HG03558 (cell line): Measurements from ENCODE around the gene COL21A1.

Experiments
- ATAC-seq: cut with Tn5 transposase; IDR thresholded peaks from one replicate; pipeline ENCODE4 v1.9.1; 2021; ENCODE audit warnings: moderate number of reproducible peaks; ENCODE audit not compliant: unreplicated experiment; ENCODE audit errors: extremely low read depth

The COL21A1 gene

DNA sequence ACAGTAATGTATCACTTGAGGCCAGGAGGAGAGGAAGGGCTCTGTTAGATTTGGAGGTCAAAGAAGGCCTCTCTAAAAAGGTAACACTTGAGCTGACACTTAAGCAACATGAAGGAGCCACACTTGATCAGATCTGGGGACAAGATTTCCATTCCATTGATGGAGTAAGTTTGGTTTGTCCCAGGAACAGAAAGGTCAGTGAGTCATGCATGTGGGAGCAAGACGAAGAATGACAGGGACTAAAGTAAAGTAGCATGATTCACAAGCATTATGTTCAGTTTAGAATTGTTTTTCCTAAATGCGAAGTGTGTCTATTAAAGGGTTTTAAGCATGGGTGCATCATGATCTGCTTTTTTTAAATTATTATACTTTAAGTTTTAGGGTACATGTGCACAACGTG lies 47.4 kb downstream of the COL21A1 start:
- ATAC-seq: no peak

DNA sequence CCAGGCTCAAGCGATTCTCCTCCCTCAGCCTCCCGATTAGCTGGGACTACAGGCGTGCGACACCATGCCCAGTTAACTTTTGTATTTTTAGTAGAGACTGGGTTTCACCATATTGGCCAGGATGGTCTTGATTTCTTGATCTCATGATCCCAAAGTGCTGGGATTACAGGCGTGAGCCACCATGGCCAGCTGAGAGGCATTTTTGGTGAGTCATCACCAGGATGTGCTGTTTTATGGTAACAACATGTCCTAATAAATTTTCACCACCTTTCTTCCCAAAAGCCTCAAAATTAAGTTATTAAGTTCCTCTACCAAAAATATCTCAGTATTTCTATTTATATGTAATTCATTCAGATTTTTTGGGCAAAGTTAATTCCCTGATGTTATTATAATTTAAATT lies 53.5 kb downstream of the COL21A1 start:
- no peak for ATAC-seq

DNA sequence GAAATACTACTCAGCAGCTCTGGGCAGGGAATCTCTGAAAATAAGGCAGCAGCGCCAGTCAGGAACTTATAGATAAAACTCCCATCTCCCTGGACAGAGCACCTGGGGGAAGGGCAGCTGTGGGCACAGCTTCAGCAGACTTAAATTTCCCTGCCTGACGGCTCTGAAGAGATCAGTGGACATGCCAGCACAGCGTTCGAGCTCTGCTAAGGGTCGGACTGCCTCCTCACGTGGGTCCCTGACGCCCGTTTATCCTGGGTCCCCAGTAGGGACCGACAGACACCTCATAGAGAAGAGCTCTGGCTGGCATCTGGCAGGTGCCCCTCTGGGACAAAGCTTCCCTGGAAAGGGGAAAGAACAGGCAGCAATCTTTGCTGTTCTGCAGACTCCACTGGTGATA lies 59.0 kb downstream of the COL21A1 start:
- ATAC-seq: no peak

- ATAC-seq: no peak
Measured at GRCh38 chr6:56187686-56188085, 59.7 kb downstream of the COL21A1 start.

- ATAC-seq: no peak
Measured at GRCh38 chr6:56176741-56177140, 70.6 kb downstream of the COL21A1 start.

DNA sequence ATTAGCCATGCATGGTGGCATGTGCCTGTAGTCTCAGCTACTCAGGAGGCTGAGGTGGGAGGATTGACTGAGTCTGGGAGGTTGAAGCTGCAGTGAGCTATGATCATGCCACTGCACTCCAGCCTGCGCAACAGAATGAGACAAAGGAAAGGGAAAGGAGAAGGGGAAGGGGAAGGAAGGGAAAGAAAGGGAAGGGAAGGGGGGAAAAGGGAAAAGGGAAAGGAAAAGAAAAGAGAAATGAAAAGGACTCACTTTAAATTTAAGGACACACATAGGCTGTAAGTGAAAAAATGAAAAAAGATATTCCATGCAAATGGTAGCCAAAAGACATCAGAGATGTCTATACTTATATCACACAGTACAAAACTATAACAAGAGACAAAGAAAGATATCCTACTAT lies 74.2 kb downstream of the COL21A1 start:
- no peak for ATAC-seq

DNA sequence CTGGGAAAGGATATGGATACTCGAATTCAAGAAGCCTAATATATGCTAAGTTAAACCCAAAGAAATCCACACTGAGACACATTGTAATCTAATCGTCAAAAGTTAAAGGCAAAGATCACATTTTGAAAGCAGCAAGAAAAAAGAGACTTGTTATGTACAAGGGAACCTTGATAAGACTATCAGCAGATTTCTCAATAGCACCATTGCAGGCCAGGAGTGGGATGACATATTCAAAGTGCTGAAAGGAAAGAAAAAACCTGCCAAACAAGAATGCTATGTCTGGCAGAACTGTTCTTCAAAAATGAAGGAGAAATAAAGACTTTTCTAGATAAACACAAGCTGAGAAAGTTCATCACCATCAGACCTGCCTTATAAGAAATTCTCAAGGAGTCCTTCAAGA lies 75.2 kb downstream of the COL21A1 start:
- ATAC-seq: no peak

- no peak for ATAC-seq
Measured at GRCh38 chr6:56169366-56169765, 78.0 kb downstream of the COL21A1 start.

DNA sequence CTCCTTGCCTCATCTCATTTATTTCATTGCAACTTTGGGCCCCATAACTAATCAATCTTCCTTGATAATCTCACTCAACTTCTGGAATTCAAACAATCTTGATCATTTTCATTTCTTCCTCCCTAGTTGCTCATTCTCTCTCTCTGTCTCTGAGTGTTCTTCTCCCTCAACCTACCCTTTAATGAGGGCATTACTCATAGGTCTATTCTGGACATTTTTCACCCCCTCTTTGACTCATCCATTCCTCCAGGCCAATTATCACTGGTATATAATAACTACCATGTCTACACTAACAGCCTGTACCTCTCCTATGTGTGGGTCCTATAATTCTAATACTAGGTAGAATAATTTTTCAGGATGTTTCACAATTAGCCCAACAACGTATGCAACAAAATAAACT lies 78.8 kb downstream of the COL21A1 start:
- ATAC-seq: no peak

DNA sequence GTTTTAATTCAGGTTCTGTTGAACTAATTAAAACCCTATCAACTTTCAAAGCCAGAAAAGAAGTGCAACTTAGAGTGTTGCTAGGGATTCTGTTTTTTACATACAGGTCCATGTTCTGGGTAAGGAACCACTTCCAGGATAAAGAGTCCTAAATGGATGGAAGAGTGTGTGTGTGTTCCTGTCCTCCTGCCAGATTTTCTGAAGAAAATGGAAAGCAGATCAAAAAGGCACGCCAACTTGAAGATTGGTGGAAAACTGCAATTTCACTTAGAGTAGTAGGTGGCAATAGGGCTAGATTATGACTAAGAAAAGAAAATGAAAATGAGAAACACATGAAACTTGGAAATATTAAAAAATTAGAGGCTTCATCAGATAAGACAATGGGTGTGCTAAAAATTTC lies 85.3 kb downstream of the COL21A1 start:
- no peak for ATAC-seq

- no peak for ATAC-seq
Measured at GRCh38 chr6:56160489-56160888, 86.9 kb downstream of the COL21A1 start.

DNA sequence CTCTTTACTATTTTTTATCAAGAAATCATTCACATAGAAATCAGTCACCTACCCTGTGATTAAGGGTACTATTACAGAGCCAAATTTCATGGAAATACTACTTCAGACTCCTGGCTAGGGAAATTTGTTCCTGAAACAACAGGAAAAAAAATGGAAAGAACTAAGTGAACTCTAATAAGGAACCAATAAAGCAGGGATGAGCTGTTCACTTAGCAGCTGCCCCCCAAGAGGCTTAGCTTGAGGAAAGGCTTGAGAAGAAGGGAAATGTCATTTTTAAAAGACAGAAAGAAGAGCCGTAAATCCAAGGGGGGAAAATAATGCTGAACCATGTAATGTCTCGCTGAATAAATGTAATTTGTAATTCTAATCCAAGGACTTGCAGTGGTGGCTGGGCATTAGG lies 88.8 kb downstream of the COL21A1 start:
- ATAC-seq: no peak

DNA sequence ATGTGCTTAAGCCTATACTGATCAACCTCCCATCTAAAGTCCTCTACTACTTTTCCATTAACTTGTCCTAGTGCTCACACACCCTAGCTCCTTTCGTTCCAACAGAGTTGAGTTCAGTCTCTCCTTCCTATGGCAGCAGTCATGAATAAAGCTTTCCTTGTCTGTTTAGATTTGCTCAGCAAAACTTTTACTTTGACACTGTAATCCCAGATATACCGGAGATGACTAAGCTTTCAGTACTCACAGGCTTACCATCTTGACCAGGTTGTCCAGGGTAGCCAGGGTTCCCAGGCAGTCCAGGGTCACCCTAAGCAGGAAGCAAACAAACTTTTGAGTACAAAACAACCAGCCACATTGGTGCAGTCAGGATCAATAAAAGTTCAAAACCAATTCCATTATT lies 90.7 kb downstream of the COL21A1 start:
- ATAC-seq: no peak

GRCh38 chr6:56155634-56156141 lies 91.7 kb downstream of the COL21A1 start:
- no peak for ATAC-seq

- ATAC-seq: no peak
Measured at GRCh38 chr6:56154076-56154475, 93.3 kb downstream of the COL21A1 start.

- no peak for ATAC-seq
Measured at GRCh38 chr6:56152611-56153010, 94.8 kb downstream of the COL21A1 start.

DNA sequence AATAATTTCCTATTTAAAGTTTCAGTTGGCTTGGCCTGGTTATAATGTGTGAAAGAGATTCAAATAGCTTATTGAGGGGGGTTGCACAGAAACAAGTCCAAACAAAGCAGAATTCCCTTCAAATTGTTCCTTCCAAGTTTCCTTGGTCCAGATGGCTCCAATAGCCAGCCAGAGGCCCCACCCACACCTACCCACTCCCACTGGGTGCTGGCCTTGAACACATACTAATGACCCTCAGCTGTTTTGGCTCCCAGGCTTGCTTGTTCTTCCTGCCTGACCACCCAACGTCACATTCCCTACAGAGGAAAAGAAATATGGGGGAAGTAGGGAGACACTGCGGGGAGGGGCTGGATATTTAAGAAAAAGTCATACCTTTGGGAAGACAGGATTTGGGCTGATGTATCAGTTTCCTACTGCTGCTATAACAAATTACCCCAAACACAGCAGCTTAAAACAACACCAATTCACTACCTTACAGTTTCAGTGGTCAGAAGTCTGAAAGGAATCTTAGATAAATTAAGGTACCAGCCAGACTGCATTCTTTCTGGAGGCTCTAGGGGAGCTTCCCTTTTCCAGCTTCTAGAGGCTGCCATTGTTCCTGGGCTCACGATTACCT lies 95.7 kb downstream of the COL21A1 start:
- no peak for ATAC-seq

DNA sequence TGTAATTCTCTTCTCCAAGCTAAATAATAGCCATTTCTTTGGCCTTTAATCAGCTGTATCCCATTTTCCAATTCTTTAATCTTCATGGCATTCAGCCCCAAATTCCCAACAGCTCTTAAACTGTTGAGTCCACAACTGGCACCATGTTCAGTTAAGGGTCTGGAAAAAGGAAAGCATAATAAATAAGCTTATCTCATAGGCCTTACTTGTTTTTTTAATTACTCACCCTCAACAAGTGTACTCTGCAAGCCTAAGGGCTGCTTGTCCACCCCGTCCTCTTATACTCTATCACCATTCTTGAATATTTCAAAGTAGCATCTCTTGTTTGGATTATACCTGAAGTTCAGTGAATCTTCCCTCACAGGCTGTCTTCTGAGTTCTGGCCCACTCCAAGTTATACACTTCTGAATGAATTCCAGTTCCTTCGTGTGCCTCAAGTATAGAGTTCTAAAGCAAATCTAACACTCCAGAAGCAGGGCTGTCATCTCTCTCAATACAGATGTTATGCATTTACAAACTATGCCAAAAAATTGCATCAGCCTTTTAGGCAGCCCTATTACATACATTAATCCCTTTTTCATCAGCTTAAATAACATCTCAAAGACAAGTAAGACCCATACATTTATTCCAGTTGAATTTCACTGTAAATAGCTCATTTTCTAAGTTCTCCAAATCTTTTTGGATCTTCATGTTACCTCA lies 98.7 kb downstream of the COL21A1 start:
- ATAC-seq: no peak

DNA sequence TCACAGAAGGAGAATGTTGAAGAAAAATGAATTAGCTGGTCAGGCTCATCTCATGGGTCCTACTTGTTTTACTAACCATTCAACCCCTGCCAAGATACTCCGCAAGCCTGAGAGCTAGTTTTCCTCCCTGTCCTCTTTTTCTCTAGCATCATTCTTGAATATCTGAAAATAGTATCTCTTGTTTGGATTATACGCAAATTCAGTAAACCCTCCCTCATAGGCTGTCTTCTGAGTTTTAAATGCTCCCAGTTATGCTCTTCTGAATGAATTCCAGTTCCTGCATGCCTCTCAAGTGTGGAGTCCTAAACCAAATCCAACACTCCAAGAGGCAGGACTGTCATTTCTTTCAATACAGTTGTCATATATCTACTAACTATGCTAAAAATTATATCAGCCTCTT lies 99.6 kb downstream of the COL21A1 start:
- no peak for ATAC-seq

- ATAC-seq: no peak
Measured at GRCh38 chr6:56146086-56146485, 101.3 kb downstream of the COL21A1 start.

- ATAC-seq: no peak
Measured at GRCh38 chr6:56145616-56146015, 101.8 kb downstream of the COL21A1 start.
